ENCODE data around the gene REN. TPM values are rescaled to one million over a fixed set of nuclear protein-coding genes. Genes with fewer than 3 reads are reported as not detected.

The REN gene
- total RNA-seq, 2 experiments from 2014 or later, result not detected

GRCh38 chr1:204139952-204140351 is 26.2 kb downstream of the REN start:
- ChIA-PET POLR2A (no interaction called here), CTCF (interaction anchor here (2.4 kb wide), 1 partner anchor 10 kb away, joined by 12 read pairs; no protein-coding TSS in a partner anchor)
- Mint-ChIP-seq H3K27ac (no peak overlapping the region), H3K4me1 (ENCODE audit: low read depth) (no peaks in the 10 kb centered on the region), H3K4me3 (no peak overlapping the region), H3K36me3 (no peaks in the 10 kb centered on the region), H3K27me3 (no peaks in the 10 kb centered on the region), H3K9me3 (no peaks in the 10 kb centered on the region)
- DNase-seq, result no peak
- intact Hi-C loops (cut with micrococcal nuclease), result no loop called here

- Mint-ChIP-seq H3K4me1 (ENCODE audit: low read depth) (no peaks in the 10 kb centered on the region), H3K9me3 (no peaks in the 10 kb centered on the region), H3K36me3 (no peaks in the 10 kb centered on the region), H3K4me3 (no peak overlapping the region), H3K27ac (no peak overlapping the region), H3K27me3 (no peaks in the 10 kb centered on the region)
- intact Hi-C loops (cut with micrococcal nuclease), result no loop called here
- no peak for DNase-seq
- ChIA-PET CTCF (interaction anchor here (1.3 to 2.4 kb wide), 2 partner anchors 10 to 24 kb away, joined by 5 to 12 read pairs; no protein-coding TSS in a partner anchor), POLR2A (no interaction called here)
Observed at GRCh38 chr1:204139088-204139487, 27.0 kb downstream of the REN start.

GRCh38 chr1:204136814-204137213 is 29.3 kb downstream of the REN start:
- POLR2A ChIA-PET, result no interaction called here
- CTCF ChIA-PET, result interaction anchor here (2.1 to 2.2 kb wide), 2 partner anchors 8 to 25 kb away, joined by 7 to 13 read pairs; no protein-coding TSS in a partner anchor
- no peak overlapping the region for H3K27ac Mint-ChIP-seq

GRCh38 chr1:204134103-204134502 is 32.0 kb downstream of the REN start:
- H3K4me3 Mint-ChIP-seq, result no peak overlapping the region
- no peaks in the 10 kb centered on the region for H3K27me3 Mint-ChIP-seq
- H3K27ac Mint-ChIP-seq, result no peak overlapping the region
- peaks cover 3% of the 10 kb centered on the region for H3K4me1 Mint-ChIP-seq (ENCODE audit: low read depth)
- ChIA-PET CTCF (interaction anchor here (0.6 to 1.2 kb wide), 2 partner anchors 16 to 671 kb away, joined by 3 read pairs; no protein-coding TSS in a partner anchor), POLR2A (no interaction called here)
- H3K9me3 Mint-ChIP-seq, result no peaks in the 10 kb centered on the region
- intact Hi-C loops (cut with micrococcal nuclease), result no loop called here
- H3K36me3 Mint-ChIP-seq, result no peaks in the 10 kb centered on the region
- DNase-seq, result no peak

More at GRCh38 chr1:204136814-204137213, 29.3 kb downstream of the REN start:
- no peaks in the 10 kb centered on the region for H3K9me3 Mint-ChIP-seq
- intact Hi-C loops (cut with micrococcal nuclease), result no loop called here
- no peak overlapping the region for H3K4me3 Mint-ChIP-seq
- no peaks in the 10 kb centered on the region for H3K36me3 Mint-ChIP-seq
- DNase-seq, result no peak
- no peaks in the 10 kb centered on the region for H3K4me1 Mint-ChIP-seq (ENCODE audit: low read depth)
- H3K27me3 Mint-ChIP-seq, result no peaks in the 10 kb centered on the region

- intact Hi-C loops (cut with micrococcal nuclease), result no loop called here
- Mint-ChIP-seq H3K4me1 (ENCODE audit: low read depth) (peaks cover 7% of the 10 kb centered on the region), H3K9me3 (no peaks in the 10 kb centered on the region), H3K27me3 (no peaks in the 10 kb centered on the region), H3K27ac (no peak overlapping the region), H3K4me3 (no peak overlapping the region), H3K36me3 (no peaks in the 10 kb centered on the region)
- ChIA-PET CTCF (interaction anchor here (1.1 kb wide), 1 partner anchor 30 kb away, joined by 4 read pairs; no protein-coding TSS in a partner anchor), POLR2A (interaction anchor here (0.6 kb wide), 1 partner anchor 31 kb away, joined by 3 read pairs; no protein-coding TSS in a partner anchor)
- no peak for DNase-seq
Observed at GRCh38 chr1:204132718-204133117, 33.4 kb downstream of the REN start.

- H3K27ac Mint-ChIP-seq, result no peak overlapping the region
- intact Hi-C loops (cut with micrococcal nuclease), result no loop called here
- no peaks in the 10 kb centered on the region for H3K9me3 Mint-ChIP-seq
- CTCF ChIA-PET, result interaction anchor here (0.7 to 1.1 kb wide), 2 partner anchors 31 to 262 kb away, joined by 3 to 4 read pairs; no protein-coding TSS in a partner anchor
- POLR2A ChIA-PET, result interaction anchor here (0.6 kb wide), 1 partner anchor 31 kb away, joined by 3 read pairs; no protein-coding TSS in a partner anchor
- peaks cover 7% of the 10 kb centered on the region for H3K4me1 Mint-ChIP-seq (ENCODE audit: low read depth)
- H3K36me3 Mint-ChIP-seq, result no peaks in the 10 kb centered on the region
- no peak for DNase-seq
- H3K4me3 Mint-ChIP-seq, result no peak overlapping the region
- no peaks in the 10 kb centered on the region for H3K27me3 Mint-ChIP-seq
Observed at GRCh38 chr1:204131978-204132377, 34.2 kb downstream of the REN start.

GRCh38 chr1:204130981-204131892 is 34.9 kb downstream of the REN start:
- no peaks in the 10 kb centered on the region for H3K9me3 Mint-ChIP-seq
- H3K36me3 Mint-ChIP-seq, result no peaks in the 10 kb centered on the region
- intact Hi-C loops (cut with micrococcal nuclease), result no loop called here
- CTCF ChIA-PET, result interaction anchor here (0.7 to 2.6 kb wide), 4 partner anchors 8 to 262 kb away, joined by 3 to 12 read pairs (median 4); no protein-coding TSS in a partner anchor
- POLR2A ChIA-PET, result no interaction called here
- DNase-seq, result no peak
- no peak overlapping the region for H3K27ac Mint-ChIP-seq
- no peaks in the 10 kb centered on the region for H3K27me3 Mint-ChIP-seq
- H3K4me1 Mint-ChIP-seq (ENCODE audit: low read depth), result peaks cover 7% of the 10 kb centered on the region
- no peak overlapping the region for H3K4me3 Mint-ChIP-seq

GRCh38 chr1:204130178-204130577 is 36.0 kb downstream of the REN start:
- H3K27ac Mint-ChIP-seq, result no peak overlapping the region

GRCh38 chr1:204128964-204129896 is 36.9 kb downstream of the REN start:
- intact Hi-C loops (cut with micrococcal nuclease), result loop anchor here (1.0 to 10.0 kb wide), 2 partner anchors 54 to 268 kb away; partner anchors contain the start of genes SNRPE and SOX13
- no peaks in the 10 kb centered on the region for H3K9me3 Mint-ChIP-seq
- H3K27me3 Mint-ChIP-seq, result no peaks in the 10 kb centered on the region
- H3K4me1 Mint-ChIP-seq (ENCODE audit: low read depth), result peaks cover 7% of the 10 kb centered on the region
- H3K36me3 Mint-ChIP-seq, result no peaks in the 10 kb centered on the region
- ChIA-PET POLR2A (interaction anchor here (0.6 to 1.4 kb wide), 2 partner anchors 258 to 268 kb away, joined by 3 to 5 read pairs; partner anchors contain the start of gene SNRPE), CTCF (interaction anchor here (0.6 to 2.8 kb wide), 48 partner anchors 8 to 789 kb away, joined by 3 to 58 read pairs (median 4); partner anchors contain the start of genes ETNK2, GOLT1A, SNRPE and SOX13)
- no peak overlapping the region for H3K27ac Mint-ChIP-seq
- DNase-seq, result peak; percentile 76
- H3K4me3 Mint-ChIP-seq, result no peak overlapping the region

More at GRCh38 chr1:204130178-204130577, 36.0 kb downstream of the REN start:
- POLR2A ChIA-PET, result no interaction called here
- no peak overlapping the region for H3K4me3 Mint-ChIP-seq
- intact Hi-C loops (cut with micrococcal nuclease), result no loop called here
- no peak for DNase-seq
- no peaks in the 10 kb centered on the region for H3K27me3 Mint-ChIP-seq
- H3K36me3 Mint-ChIP-seq, result no peaks in the 10 kb centered on the region
- no peaks in the 10 kb centered on the region for H3K9me3 Mint-ChIP-seq
- H3K4me1 Mint-ChIP-seq (ENCODE audit: low read depth), result peaks cover 7% of the 10 kb centered on the region
- CTCF ChIA-PET, result interaction anchor here (1.2 to 2.6 kb wide), 3 partner anchors 9 to 117 kb away, joined by 3 to 12 read pairs (median 5); no protein-coding TSS in a partner anchor

GRCh38 chr1:204128464-204128963 is 37.6 kb downstream of the REN start:
- Mint-ChIP-seq H3K4me3 (no peak overlapping the region), H3K36me3 (no peaks in the 10 kb centered on the region), H3K9me3 (no peaks in the 10 kb centered on the region), H3K27ac (no peak overlapping the region), H3K27me3 (no peaks in the 10 kb centered on the region), H3K4me1 (ENCODE audit: low read depth) (peaks cover 7% of the 10 kb centered on the region)
- DNase-seq, result no peak
- CTCF ChIA-PET, result interaction anchor here (0.6 to 2.8 kb wide), 40 partner anchors 8 to 788 kb away, joined by 3 to 58 read pairs (median 4); partner anchors contain the start of genes ETNK2, GOLT1A, SNRPE and SOX13
- POLR2A ChIA-PET, result interaction anchor here (1.4 kb wide), 1 partner anchor 267 kb away, joined by 5 read pairs; the partner anchor contains the start of gene SNRPE
- intact Hi-C loops (cut with micrococcal nuclease), result loop anchor here (10.0 kb wide), 1 partner anchor 54 kb away; the partner anchor contains the start of gene SOX13
